GM10847 (cell line): ENCODE data around the gene TYMP.

Experiments used
- POLR2A ChIP-seq: IDR thresholded peaks from 2 replicates; pipeline ENCODE4 v1.6.1; 2011; ENCODE audit not compliant: insufficient read length; ENCODE audit errors: extremely low read depth

TYMP gene

DNA sequence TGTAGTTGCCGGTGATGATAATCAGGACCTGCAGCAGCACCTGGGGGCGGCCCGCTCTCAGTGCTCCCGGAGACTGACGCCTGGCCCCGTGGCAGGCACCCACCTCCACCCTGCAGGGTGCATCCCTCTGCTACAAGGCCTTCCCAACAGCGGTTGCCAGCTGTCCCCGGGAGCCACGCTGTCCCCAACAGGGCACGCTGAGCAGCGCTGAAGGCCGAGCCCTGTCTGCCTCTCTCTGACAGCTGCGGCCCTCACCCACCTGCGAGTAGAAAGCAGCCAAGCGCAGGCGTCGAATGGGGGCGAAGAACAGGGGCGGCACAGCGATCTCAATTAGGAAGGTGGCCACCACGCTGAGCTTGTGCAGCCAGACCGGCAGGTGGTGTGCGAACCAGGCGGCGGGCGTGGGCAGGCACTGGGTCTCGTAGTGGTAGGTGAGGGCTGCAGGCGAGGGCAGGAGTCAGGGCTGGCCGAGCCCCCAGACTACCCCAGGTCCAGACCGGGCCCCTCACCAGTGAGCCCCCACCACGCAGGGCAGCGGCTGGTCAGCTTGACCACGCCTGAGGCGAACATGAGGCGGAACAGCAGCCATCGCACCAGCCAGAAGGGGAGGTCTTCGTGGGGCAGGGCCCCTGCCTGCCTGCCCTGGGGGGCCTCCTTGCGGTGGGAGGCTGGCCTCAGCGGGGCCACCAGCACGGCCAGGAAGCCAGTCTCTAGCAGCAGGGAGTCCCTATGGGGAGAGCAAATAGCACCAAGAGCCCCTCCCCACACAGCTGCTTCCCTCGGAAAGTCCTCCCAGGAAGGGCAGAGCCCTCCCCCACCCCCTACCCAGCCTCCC is 23.8 kb downstream of the TYMP start:
- no peak for TF ChIP-seq POLR2A

DNA sequence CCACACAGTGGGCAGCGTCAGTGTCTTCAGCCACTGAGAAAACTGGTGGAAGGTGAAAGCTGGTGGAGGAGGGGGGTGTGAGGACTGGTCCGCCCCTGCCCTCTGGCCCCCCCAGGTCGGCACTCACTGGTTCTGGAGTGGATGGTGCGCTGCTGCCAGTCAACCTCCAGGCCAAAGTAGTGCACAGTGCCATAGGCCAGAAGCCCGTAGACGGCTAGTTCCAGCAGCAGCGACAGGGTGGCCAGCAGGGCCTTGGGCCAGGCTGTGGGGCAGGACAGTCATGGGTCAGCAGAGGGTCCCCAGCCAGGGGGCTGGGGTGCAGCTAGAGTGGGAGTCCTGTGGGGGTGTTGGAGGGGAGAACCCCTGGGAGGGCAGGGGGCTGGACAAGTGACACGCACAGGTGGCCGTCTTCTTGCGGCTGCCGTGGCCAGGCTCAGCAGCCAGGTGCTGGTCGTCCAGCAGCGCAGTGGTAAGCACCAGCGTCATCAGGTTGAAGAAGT is 24.5 kb downstream of the TYMP start:
- TF ChIP-seq POLR2A = no peak

DNA sequence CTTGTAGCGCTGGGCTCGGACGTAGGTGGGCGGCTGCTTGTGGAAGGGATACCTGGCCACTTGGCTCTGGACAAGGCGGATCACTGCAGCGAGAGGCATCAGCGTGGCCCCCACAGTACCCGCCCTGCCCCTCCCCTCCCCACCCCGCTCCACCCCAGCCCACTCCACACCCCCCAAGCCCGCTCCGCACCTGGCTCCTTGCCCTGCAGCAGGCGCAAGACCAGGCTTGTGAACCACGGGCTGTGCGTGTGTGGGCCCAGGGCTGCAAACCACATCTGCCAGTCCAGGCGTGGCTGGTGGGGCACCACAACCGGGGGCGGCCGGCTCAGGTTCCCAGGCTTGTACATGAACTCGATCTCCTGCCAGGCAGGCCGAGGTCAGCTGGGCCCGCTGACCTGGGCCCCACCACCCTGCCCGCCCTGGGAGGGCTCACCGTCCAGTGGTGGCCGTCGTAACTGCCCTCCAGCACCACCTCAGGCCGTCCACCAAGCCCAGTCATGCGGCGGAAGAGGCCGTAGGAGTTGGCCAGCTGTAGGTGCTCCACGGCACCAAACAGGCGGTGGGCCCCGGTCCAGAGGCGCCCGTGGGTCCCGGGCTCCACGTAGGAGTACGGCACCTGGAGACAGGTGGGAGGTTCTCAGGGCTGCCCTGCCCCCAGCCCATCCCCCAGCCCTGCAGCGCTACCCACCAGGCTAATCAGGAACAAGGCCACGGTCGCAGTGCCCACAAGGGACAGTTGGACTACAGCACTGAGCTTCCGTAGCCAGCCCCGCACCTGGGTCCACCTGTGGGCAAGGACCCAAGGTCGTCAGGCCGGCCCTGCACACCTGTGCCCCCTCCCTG is 25.2 kb downstream of the TYMP start:
- TF ChIP-seq POLR2A = no peak

DNA sequence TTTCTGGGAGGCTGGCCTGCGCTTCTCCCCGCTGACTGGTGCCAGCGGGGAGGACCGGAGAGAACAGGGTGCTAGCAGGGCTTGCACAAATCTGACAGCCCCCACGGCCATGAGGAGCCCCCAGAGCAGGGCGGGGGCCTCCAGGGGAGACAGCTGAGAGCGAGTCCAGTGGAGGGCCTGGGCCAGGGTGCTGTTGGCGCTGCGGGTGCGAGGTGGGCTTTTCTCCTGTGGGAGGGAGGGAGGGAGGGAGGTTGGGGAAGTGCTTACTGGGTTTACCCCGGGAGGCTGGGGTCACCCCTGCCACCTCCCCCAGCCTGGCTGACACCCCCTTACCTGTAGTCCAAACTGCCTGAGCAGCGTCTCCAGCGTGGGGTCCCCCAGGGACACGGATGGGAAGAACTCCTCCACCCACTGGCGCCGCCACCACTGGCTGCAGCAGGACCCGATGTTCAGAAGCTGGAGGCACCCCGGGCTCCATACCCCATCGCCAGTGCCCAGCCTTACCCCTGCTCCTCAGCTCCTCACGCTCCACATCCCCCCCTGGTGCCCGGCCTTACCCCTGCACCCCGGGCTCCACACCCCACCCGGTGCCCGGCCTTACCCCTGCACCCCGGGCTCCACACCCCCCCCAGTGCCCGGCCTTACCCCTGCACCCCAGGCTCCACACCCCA is 26.2 kb downstream of the TYMP start:
- no peak for TF ChIP-seq POLR2A

DNA sequence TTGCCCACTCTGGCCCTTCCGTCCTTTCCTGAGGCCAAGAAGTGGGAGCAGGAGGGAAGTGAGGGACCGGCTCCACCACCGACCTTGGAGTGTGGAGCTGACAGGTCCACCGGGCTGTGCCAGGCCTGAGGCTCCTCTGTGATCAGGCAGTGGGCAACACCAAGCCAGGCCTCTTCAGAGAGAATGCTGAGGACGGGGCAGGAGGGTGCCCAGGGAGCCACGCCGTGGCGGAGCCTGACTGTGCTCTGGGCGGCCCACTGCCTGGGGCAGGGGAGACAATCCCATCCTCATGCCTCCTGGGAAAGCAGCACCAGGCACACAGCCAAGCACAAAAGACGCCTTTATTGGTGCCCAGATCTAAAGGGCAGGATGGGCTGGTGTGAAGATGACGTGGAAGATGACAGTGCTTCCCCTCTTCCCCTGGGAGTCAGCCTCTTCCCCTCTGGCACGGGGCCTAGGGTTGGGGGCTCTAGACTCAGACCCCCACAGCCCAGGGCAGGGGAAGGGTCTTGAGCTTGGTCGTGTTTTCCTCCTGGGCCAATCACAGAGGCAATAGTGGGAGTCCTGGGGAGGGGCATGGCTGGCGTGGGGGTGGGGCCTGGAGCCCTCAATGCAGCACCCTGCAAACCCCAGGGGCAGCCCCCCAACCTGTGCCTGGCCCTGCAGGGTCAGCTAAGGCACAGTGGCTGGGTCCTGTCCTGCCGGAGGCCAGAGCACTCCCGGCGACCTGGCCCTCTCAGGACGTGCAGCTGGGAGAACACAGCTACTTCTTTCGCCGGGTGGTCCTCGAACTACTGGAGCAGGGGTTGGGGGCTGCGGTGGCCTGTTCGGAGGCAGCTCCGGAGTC is 27.0 kb downstream of the TYMP start:
- TF ChIP-seq POLR2A = no peak

DNA sequence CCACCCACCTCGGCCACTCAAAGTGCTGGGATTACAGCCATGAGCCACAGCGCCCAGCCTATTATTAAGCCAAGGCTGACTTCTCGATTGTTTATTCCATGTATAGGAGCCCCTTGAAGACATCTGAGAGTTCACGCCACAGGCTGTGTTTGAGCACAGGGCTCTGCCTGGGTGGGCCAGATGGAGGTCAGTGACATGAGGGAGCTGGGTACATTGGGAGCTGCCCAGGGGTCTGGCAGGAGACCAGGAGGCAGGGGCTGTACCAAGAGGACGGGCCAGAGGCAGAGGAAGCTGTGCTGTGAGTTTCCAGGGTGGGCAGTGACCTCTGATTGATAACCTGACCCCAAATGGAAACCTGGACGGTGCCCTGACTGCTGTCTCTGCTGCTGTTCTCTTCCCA is 27.7 kb downstream of the TYMP start:
- no peak for TF ChIP-seq POLR2A

DNA sequence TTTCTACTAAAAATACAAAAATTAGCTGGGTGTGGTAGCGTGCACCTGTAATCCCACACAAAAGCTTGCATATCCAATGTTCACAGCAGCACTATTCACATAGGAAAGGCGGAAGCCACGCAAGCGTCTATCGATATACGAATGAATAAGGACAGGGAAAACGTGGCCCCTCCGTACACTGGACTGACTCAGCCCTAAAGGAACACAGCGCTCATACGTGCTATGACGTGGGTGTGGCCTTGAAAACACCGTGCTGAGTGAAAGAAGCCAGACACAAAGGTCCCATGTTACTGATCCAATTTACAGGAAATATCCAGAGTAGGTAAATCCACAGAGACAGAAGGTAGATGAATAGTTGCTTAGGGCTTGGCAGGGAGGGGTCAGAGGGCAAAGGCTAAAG is 29.4 kb downstream of the TYMP start:
- no peak for TF ChIP-seq POLR2A

DNA sequence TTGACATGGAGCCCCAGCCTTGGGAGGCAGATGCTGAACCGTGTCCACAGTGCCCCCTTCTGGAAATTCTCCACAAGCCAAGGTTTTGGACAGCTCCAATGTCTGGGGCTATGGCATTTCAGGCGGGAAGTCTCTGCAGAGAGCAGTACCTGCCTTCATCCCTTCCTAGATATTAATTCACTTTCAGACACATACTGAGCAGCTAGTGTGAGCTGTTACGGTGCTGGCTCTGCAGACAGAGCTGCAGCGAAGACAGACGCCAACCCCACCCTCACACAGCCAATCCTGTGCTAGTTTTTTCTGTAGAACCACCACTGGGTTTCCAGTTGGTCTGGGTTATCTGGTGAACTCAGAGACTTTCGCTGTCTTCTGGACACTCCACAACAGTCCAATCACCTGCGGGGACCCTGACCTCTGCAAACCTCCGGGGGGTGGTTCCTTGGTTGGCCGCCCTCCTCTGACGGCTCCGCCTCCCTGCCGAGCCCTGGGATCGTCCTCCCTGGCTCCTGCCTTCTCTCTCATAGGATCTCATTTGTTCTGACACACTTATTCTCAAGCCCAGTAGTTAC is 31.4 kb downstream of the TYMP start:
- TF ChIP-seq POLR2A = no peak

DNA sequence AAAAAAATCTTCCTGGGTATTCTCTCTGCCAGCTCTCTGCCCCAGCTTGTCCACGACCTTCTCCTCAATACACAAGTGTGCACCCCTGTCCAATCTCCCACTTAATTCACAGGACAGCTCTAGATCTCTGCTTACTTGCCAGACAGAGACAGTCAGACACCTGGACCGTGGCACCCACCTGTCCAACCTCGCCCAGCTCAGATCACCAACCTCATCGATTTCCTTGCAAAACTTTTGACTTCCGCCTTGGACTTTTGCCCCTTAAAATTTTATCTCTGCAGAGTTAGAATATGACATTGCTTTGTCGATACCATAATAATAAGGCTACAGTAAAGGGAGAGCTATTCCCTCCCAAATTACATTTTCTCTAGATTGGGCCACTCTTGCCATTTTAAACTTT is 32.7 kb downstream of the TYMP start:
- TF ChIP-seq POLR2A = no peak

DNA sequence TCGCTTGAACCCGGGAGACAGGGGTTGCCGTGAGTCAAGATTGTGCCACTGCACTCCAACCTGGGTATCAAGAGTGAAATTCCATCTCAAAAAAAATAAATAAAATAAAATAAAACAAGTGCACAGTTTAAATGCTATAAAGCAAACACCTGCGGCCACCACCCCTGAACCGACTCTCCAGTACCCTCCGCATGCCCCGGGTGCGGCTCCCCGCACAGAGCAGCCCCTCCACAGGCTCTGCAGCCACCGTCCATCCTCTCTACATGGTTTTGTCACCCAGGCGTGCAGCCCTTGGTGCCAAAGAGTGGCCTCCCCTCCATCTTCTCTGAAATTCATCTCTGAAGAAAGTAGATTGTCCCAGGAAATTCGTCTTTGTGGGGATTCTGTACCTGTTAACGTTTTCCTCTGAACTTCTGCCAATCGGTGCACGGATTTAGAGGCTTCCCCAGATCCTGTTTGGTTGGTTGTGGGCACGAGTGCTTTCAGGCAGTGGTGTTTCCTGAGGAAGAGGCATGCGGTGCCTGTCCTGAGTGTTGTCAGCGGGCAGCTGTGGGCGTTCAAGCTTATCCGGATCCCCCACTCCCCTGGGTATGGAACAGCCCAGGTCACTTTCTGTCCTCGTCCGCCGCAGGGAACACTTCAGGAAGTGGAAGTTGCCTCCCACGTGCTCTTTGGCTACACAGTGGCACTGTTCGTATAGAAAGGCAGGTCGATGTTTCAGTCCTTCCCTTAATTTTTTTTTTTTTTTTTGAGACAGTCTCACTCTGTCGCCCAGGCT is 39.1 kb downstream of the TYMP start:
- TF ChIP-seq POLR2A = no peak

DNA sequence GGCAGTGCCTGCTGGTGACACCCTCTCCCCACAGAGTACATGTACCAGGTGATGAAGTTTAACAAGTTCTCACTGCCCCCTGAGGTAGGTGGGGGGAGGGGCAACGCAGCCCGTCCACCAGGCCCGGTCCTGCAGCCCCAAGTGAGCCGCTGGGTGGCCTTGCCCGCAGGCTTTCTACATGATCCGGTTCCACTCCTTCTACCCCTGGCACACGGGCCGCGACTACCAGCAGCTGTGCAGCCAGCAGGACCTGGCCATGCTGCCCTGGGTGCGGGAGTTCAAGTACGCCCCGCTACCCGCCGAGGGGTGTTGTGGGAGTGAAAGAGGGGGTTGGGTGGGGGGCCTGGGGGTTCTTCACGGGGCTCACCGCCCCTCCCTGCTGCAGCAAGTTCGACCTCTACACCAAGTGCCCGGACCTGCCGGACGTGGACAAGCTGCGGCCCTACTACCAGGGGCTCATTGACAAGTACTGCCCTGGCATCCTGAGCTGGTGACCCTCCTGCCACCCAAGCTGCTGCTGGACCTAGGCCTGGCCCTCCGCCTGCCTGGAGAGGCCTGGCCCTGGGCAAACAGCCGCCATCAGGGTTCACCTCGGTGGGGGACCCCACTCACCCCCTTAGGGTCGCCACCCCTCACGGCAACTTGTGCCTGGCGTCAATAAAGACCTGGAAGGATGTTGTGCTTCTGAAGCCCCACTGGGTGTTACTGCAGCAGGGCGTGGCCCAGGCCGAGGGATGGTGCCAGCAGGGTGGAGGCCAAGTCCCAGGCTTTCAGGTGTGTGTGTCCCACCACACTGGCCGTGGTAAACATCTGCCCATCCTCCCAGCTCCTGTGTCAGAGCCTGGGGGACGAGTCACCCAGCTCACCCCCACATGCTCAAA is 40.2 kb downstream of the TYMP start:
- TF ChIP-seq POLR2A = no peak

DNA sequence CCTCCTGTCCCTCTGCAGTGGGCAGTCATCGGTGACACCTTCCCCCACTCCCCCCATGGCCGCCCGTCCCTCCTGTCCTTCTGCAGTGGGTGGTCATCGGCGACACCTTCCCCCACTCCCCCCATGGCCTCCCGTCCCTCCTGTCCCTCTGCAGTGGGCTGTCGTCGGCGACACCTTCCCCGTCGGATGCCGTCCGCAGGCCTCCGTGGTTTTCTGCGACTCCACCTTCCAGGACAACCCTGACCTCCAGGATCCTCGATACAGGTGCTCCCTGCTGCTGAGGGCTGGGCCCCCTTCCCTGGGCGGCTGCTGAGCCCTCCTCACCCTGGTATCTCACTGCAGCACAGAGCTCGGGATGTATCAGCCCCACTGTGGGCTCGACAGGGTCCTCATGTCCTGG is 40.9 kb downstream of the TYMP start:
- TF ChIP-seq POLR2A = no peak

DNA sequence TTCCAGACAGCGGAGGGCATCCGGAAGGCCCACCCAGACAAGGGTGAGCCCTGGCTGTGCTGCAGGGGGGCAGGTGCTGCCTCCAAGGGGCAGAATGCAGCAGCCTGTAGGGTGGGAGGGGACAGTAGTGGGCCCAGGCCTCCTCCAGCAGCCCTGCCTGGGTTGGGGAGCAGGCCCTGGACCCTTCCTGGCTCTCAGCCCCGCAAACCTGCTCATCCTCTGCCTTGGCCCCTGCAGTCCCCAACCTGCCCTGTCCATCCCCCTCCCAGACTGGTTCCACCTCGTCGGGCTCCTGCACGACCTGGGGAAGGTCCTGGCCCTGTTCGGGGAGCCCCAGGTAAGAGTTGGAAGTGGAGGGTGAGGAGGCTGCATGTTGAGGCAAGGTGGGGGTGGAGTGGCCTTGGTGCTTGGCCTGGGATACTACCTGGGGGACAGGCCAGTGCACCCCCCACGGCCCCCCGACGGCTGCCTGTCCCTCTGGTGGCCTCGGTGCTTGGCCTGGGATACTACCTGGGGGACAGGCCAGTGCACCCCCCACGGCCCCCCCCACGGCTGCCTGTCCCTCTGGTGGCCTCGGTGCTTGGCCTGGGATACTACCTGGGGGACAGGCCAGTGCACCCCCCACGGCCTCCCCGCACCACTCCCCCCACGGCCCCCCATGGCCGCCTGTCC is 41.7 kb downstream of the TYMP start:
- no peak for TF ChIP-seq POLR2A
